ENCODE measurements around the gene SLC2A11.
"Not testable (repeated sequence)": the region's sequence is repeated elsewhere in the genome, so short reads cannot be mapped to it uniquely, and the experiment has no call there.

SLC2A11 gene

GRCh38 chr22:23856721-23857605 is 712 bp upstream of the SLC2A11 start:
- Histone ChIP-seq H3K36me3 (ENCODE audit: control insufficient read depth, insufficient read depth, low read length, severe bottlenecking) (no peaks in the 10 kb centered on the region), H3K27me3 (replicated peaks; ENCODE audit: control insufficient read depth, insufficient read depth, low read length) (no peaks in the 10 kb centered on the region), H3K4me1 (ENCODE audit: control insufficient read depth, insufficient read depth, low read length) (peaks cover 16% of the 10 kb centered on the region), H3K9ac (ENCODE audit: low read length) (peak overlapping the region; percentile 88), H3K9me3 (ENCODE audit: control insufficient read depth, low read length) (no peaks in the 10 kb centered on the region), H3K4me3 (ENCODE audit: low read length) (peak overlapping the region; percentile 87)
- peak; percentile 80 for DNase-seq (ENCODE audit: low read depth)

GRCh38 chr22:23858484-23858815 is 775 bp downstream of the SLC2A11 start:
- H3K4me1 ChIP-seq (ENCODE audit: control insufficient read depth, insufficient read depth, low read length), result peaks cover 16% of the 10 kb centered on the region
- DNase-seq (ENCODE audit: low read depth), result no peak
- no peaks in the 10 kb centered on the region for H3K36me3 ChIP-seq (ENCODE audit: control insufficient read depth, insufficient read depth, low read length, severe bottlenecking)
- H3K4me3 ChIP-seq (ENCODE audit: low read length), result peak overlapping the region; percentile 87
- peak overlapping the region; percentile 88 for H3K9ac ChIP-seq (ENCODE audit: low read length)
- H3K27me3 ChIP-seq (replicated peaks; ENCODE audit: control insufficient read depth, insufficient read depth, low read length), result no peaks in the 10 kb centered on the region
- no peaks in the 10 kb centered on the region for H3K9me3 ChIP-seq (ENCODE audit: control insufficient read depth, low read length)

DNA sequence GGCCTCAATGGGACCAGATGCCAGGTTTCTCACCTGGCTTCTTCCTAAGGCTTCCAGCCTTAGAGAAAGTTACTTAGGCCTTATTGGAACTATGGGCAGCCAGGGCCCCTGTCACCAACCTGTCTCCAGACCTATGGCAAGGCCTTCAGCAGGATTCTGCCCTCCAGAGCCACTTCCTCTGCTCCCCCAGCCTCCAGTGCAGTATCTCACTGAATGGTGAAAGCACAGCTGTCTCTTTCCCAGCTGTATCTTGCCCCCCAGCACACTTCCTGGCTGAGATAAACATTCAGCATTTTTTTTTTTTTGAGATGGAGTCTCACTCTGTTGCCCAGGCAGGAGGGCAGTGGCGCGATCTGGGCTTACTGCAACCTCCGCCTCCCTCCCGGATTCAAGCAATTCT is 1.5 kb downstream of the SLC2A11 start:
- H3K27me3 ChIP-seq (replicated peaks; ENCODE audit: control insufficient read depth, insufficient read depth, low read length), result no peaks in the 10 kb centered on the region
- no peak overlapping the region for H3K9ac ChIP-seq (ENCODE audit: low read length)
- H3K4me3 ChIP-seq (ENCODE audit: low read length), result no peak overlapping the region
- no peak for DNase-seq (ENCODE audit: low read depth)
- no peaks in the 10 kb centered on the region for H3K36me3 ChIP-seq (ENCODE audit: control insufficient read depth, insufficient read depth, low read length, severe bottlenecking)
- peaks cover 16% of the 10 kb centered on the region for H3K4me1 ChIP-seq (ENCODE audit: control insufficient read depth, insufficient read depth, low read length)
- H3K9me3 ChIP-seq (ENCODE audit: control insufficient read depth, low read length), result no peaks in the 10 kb centered on the region

DNA sequence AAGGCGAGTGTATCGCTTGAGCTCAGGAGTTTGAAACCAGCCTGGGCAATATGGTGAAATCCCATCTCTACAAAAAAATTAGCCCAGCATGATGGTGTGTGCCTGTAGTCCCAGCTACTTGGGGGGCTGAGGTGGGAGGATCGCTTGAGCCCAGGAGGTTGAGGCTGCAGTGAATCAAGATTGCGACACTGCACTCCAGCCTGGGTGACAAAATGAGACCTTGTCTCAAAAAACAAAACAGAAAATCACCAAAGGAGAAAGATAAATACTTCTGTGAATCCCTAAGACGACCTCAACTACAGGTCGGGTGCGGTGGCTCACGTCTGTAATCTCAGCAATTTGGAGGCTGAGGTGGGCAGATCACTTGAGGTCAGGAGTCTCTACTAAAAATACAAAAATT is 2.5 kb downstream of the SLC2A11 start:
- not testable (repeated sequence) for H3K9ac ChIP-seq (ENCODE audit: low read length); H3K27me3 ChIP-seq (replicated peaks; ENCODE audit: control insufficient read depth, insufficient read depth, low read length); DNase-seq (ENCODE audit: low read depth); H3K4me3 ChIP-seq (ENCODE audit: low read length); H3K9me3 ChIP-seq (ENCODE audit: control insufficient read depth, low read length); H3K36me3 ChIP-seq (ENCODE audit: control insufficient read depth, insufficient read depth, low read length, severe bottlenecking)
- peaks cover 16% of the 10 kb centered on the region for H3K4me1 ChIP-seq (ENCODE audit: control insufficient read depth, insufficient read depth, low read length)

- no peaks in the 10 kb centered on the region for H3K9me3 ChIP-seq (ENCODE audit: control insufficient read depth, low read length)
- peaks cover 9% of the 10 kb centered on the region for H3K4me1 ChIP-seq (ENCODE audit: control insufficient read depth, insufficient read depth, low read length)
- peak; percentile 52 for DNase-seq (ENCODE audit: low read depth)
- H3K9ac ChIP-seq (ENCODE audit: low read length), result no peak overlapping the region
- H3K4me3 ChIP-seq (ENCODE audit: low read length), result no peak overlapping the region
- H3K27me3 ChIP-seq (replicated peaks; ENCODE audit: control insufficient read depth, insufficient read depth, low read length), result no peaks in the 10 kb centered on the region
- no peaks in the 10 kb centered on the region for H3K36me3 ChIP-seq (ENCODE audit: control insufficient read depth, insufficient read depth, low read length, severe bottlenecking)
These were observed 4.4 kb downstream of the SLC2A11 start for GRCh38 chr22:23862103-23862502.

- not testable (repeated sequence) for DNase-seq (ENCODE audit: low read depth)
These were observed 7.0 kb downstream of the SLC2A11 start for GRCh38 chr22:23864499-23865154.

DNA sequence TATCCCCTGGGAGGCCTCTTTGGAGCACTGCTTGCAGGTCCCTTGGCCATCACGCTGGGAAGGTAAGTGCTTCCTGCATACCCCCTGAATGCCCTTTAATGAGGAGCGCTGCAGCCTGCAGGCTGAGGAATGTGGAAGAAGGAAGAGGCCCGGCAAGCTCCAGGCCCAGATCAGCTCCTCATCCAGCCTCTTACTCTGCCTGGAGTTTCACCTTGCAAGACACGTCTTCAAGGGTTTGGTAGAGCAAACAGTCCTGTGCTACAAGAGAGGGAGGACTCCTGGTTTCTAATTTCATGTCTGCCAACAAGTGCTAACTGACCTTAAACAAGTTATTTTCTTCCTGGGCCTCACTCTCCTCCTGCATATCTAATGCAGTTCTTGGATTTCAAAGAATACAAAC is 10.9 kb downstream of the SLC2A11 start:
- no peaks in the 10 kb centered on the region for H3K4me1 ChIP-seq (ENCODE audit: control insufficient read depth, insufficient read depth, low read length)
- no peaks in the 10 kb centered on the region for H3K9me3 ChIP-seq (ENCODE audit: control insufficient read depth, low read length)
- H3K27me3 ChIP-seq (replicated peaks; ENCODE audit: control insufficient read depth, insufficient read depth, low read length), result no peaks in the 10 kb centered on the region
- no peak for DNase-seq (ENCODE audit: low read depth)
- H3K36me3 ChIP-seq (ENCODE audit: control insufficient read depth, insufficient read depth, low read length, severe bottlenecking), result peaks cover 12% of the 10 kb centered on the region
- no peak overlapping the region for H3K4me3 ChIP-seq (ENCODE audit: low read length)
- no peak overlapping the region for H3K9ac ChIP-seq (ENCODE audit: low read length)

More at GRCh38 chr22:23864499-23865154, 7.0 kb downstream of the SLC2A11 start:
- H3K4me3 ChIP-seq (ENCODE audit: low read length); H3K36me3 ChIP-seq (ENCODE audit: control insufficient read depth, insufficient read depth, low read length, severe bottlenecking); H3K4me1 ChIP-seq (ENCODE audit: control insufficient read depth, insufficient read depth, low read length); H3K27me3 ChIP-seq (replicated peaks; ENCODE audit: control insufficient read depth, insufficient read depth, low read length); H3K9ac ChIP-seq (ENCODE audit: low read length); H3K9me3 ChIP-seq (ENCODE audit: control insufficient read depth, low read length): not testable (repeated sequence)

GRCh38 chr22:23874871-23875270 is 17.2 kb downstream of the SLC2A11 start:
- no peaks in the 10 kb centered on the region for H3K9me3 ChIP-seq (ENCODE audit: control insufficient read depth, low read length)
- no peaks in the 10 kb centered on the region for H3K4me1 ChIP-seq (ENCODE audit: control insufficient read depth, insufficient read depth, low read length)
- no peak overlapping the region for H3K4me3 ChIP-seq (ENCODE audit: low read length)
- DNase-seq (ENCODE audit: low read depth), result no peak
- H3K9ac ChIP-seq (ENCODE audit: low read length), result no peak overlapping the region
- H3K27me3 ChIP-seq (replicated peaks; ENCODE audit: control insufficient read depth, insufficient read depth, low read length), result no peaks in the 10 kb centered on the region
- H3K36me3 ChIP-seq (ENCODE audit: control insufficient read depth, insufficient read depth, low read length, severe bottlenecking), result peaks cover 2% of the 10 kb centered on the region

- Histone ChIP-seq H3K4me3 (ENCODE audit: low read length) (no peak overlapping the region), H3K27me3 (replicated peaks; ENCODE audit: control insufficient read depth, insufficient read depth, low read length) (no peaks in the 10 kb centered on the region), H3K36me3 (ENCODE audit: control insufficient read depth, insufficient read depth, low read length, severe bottlenecking) (no peaks in the 10 kb centered on the region), H3K9ac (ENCODE audit: low read length) (no peak overlapping the region), H3K4me1 (ENCODE audit: control insufficient read depth, insufficient read depth, low read length) (no peaks in the 10 kb centered on the region), H3K9me3 (ENCODE audit: control insufficient read depth, low read length) (no peaks in the 10 kb centered on the region)
- DNase-seq (ENCODE audit: low read depth), result no peak
These were observed 18.1 kb downstream of the SLC2A11 start for GRCh38 chr22:23875801-23876200.

DNA sequence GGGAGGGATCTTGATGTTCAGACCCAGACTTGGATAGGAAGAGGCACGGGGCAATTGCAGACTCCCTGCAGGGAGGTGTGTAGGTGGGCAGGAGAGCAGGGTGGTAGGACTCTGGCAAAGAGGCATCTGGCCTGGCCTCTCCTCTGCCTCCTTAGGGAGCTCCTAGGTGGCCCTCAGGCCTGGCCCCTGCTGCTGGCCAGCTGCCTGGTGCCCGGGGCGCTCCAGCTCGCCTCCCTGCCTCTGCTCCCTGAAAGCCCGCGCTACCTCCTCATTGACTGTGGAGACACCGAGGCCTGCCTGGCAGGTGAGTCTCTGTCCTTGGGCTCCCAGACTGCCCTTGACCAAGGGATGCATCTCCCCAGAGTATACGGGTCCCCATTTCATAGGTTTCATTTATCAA is 19.9 kb downstream of the SLC2A11 start:
- H3K9ac ChIP-seq (ENCODE audit: low read length), result no peak overlapping the region
- no peak overlapping the region for H3K4me3 ChIP-seq (ENCODE audit: low read length)
- DNase-seq (ENCODE audit: low read depth), result no peak
- no peaks in the 10 kb centered on the region for H3K4me1 ChIP-seq (ENCODE audit: control insufficient read depth, insufficient read depth, low read length)
- no peaks in the 10 kb centered on the region for H3K9me3 ChIP-seq (ENCODE audit: control insufficient read depth, low read length)
- H3K27me3 ChIP-seq (replicated peaks; ENCODE audit: control insufficient read depth, insufficient read depth, low read length), result no peaks in the 10 kb centered on the region
- no peaks in the 10 kb centered on the region for H3K36me3 ChIP-seq (ENCODE audit: control insufficient read depth, insufficient read depth, low read length, severe bottlenecking)

DNA sequence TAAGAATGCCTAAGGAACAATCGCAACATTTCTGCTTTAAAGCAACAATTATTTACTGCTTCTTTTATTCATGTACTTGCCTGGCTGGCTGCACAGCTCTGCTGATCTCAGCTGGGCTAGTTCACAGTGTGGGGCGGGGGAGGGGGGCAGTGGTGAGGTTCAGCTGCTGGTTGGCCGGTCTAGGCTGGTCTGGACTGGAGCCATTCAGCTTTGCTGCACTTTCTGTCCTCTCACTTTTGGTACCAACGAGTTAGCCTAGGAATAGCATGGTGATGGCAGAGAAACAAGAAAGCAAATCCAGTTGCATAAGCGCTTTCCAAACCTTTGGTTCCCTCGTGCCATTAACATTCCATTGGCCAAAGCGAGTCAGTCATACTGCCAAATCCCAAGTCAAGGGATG is 20.5 kb downstream of the SLC2A11 start:
- no peak overlapping the region for H3K9ac ChIP-seq (ENCODE audit: low read length)
- no peaks in the 10 kb centered on the region for H3K36me3 ChIP-seq (ENCODE audit: control insufficient read depth, insufficient read depth, low read length, severe bottlenecking)
- no peak for DNase-seq (ENCODE audit: low read depth)
- no peaks in the 10 kb centered on the region for H3K27me3 ChIP-seq (replicated peaks; ENCODE audit: control insufficient read depth, insufficient read depth, low read length)
- no peaks in the 10 kb centered on the region for H3K4me1 ChIP-seq (ENCODE audit: control insufficient read depth, insufficient read depth, low read length)
- H3K9me3 ChIP-seq (ENCODE audit: control insufficient read depth, low read length), result no peaks in the 10 kb centered on the region
- no peak overlapping the region for H3K4me3 ChIP-seq (ENCODE audit: low read length)
